ENCODE results near the gene FAM43A. TPM values are rescaled to one million over a fixed set of nuclear protein-coding genes. Genes with fewer than 3 reads are reported as not detected.

Gene FAM43A
- total RNA-seq, 4 donors from 2014 or later, result 20.2 to 33.6 (median 31.9) TPM

DNA sequence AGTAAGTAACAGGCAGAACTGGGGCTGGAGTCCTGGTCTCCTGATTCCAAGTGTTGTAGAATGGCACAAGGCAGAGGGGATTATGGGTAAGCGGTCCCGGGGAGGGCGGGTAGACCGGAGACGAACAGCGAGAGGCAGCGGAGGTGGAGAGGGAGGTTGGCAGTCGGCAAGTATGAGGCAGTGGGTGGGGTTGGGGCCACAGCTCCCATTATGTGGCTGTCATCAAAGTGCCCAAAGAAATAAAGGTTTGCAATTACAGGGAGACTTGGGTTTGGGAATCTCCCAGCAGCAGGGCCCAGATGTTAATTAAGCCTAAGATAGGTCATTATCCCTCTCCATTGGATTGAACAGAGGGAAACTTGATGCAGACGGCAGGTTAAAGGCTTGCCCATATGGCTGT lies 16.9 kb downstream of the FAM43A start:
- 88 to 90% methylated on average over 9 of the region's 9 CpGs for WGBS, 2 donors

DNA sequence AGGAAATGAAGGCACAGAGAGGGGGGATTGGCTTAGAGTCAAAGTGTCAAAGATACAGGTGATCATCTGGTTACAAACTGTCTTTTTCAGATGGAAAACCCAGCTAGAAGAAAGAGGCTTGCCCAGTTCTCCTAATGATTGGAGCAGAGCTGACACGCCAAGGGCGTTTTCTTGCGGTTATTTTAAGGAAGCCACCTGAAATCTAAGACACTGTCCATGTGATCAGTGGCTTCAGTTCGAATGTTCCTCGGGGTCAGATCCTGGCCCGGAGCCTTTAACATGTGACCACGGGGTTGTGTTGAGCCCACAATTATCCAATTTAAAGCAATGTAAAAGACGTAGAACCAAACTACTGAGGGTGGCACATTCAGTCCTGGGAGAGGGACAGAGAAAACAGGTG lies 19.5 kb downstream of the FAM43A start:
- peaks cover 0 to 10% (median 3%) of the 10 kb centered on the region in 3 donors for H3K4me1 ChIP-seq
- H3K27me3 ChIP-seq, result no peaks in the 10 kb centered on the region
- intact Hi-C loops (cut with DNase I), result no loop called here
- H3K27ac ChIP-seq, result no peak overlapping the region
- no peak overlapping the region for H3K4me3 ChIP-seq
- H3K9me3 ChIP-seq, result no peaks in the 10 kb centered on the region
- WGBS, 2 donors, result 82 to 88% methylated on average over 8 of the region's 8 CpGs
- H3K36me3 ChIP-seq, result no peaks in the 10 kb centered on the region
- TF ChIP-seq POLR2A (IDR thresholded peaks at IDR 0.05), result no peak
- TF ChIP-seq, protein P1, sequence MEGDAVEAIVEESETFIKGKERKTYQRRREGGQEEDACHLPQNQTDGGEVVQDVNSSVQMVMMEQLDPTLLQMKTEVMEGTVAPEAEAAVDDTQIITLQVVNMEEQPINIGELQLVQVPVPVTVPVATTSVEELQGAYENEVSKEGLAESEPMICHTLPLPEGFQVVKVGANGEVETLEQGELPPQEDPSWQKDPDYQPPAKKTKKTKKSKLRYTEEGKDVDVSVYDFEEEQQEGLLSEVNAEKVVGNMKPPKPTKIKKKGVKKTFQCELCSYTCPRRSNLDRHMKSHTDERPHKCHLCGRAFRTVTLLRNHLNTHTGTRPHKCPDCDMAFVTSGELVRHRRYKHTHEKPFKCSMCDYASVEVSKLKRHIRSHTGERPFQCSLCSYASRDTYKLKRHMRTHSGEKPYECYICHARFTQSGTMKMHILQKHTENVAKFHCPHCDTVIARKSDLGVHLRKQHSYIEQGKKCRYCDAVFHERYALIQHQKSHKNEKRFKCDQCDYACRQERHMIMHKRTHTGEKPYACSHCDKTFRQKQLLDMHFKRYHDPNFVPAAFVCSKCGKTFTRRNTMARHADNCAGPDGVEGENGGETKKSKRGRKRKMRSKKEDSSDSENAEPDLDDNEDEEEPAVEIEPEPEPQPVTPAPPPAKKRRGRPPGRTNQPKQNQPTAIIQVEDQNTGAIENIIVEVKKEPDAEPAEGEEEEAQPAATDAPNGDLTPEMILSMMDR (IDR thresholded peaks at IDR 0.05), result no peak
- DNase-seq, result no peak

More for the DNA sequence above, 16.9 kb downstream of the FAM43A start:
- Histone ChIP-seq H3K27me3 (no peaks in the 10 kb centered on the region), H3K4me3 (no peak overlapping the region), H3K9me3 (peaks cover 0 to 14% (median 6%) of the 10 kb centered on the region in 3 donors), H3K36me3 (no peaks in the 10 kb centered on the region), H3K27ac (no peak overlapping the region), H3K4me1 (peaks cover 0 to 10% (median 3%) of the 10 kb centered on the region in 3 donors)
- TF ChIP-seq POLR2A (IDR thresholded peaks at IDR 0.05), result no peak
- TF ChIP-seq, protein P1 (IDR thresholded peaks at IDR 0.05), result no peak
- intact Hi-C loops (cut with DNase I), result no loop called here
- DNase-seq, result no peak

DNA sequence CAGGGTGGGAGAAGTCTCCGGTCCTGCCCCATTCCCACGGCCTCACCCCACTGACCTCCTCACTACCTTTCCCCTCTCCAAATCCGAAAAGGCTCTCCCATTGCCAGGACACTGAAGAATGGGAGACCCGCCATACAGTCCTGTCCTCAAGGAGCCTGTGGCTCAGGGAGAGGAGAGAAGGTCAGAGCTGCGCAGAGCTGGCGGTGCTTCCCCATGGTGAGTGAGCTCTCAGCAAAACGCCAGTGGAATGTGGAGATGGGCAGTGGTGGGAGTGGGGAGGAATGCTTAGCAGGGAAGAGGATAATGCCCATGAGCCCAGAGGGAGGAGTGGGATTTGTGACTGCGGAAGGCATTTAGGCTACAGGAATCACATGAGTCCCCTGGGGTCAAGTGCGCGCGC lies 20.1 kb downstream of the FAM43A start:
- intact Hi-C loops (cut with DNase I), result no loop called here

DNA sequence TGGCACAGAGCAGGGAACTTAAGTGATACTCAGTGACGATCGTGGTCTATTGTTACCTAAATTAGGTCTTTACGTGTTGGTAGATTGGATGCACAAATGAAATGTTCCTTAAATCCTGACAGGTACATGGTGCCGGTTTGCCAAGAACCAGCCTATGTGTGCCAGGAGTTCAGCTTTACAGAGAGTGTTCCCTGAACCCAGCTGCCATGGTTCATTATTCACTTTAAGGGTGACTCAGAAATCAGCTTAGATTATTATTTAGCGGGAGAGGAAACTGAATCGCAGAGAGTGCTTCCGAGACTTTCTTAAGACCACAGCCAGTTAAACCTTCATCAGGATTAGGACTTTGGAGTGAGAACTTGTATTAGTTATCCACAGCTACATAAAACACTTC lies 21.5 kb downstream of the FAM43A start:
- Histone ChIP-seq H3K36me3 (no peaks in the 10 kb centered on the region), H3K4me1 (peaks cover 0 to 23% (median 11%) of the 10 kb centered on the region in 3 donors), H3K9me3 (no peaks in the 10 kb centered on the region), H3K27ac (no peak overlapping the region), H3K27me3 (no peaks in the 10 kb centered on the region), H3K4me3 (no peak overlapping the region)
- no peak for DNase-seq
- 40 to 55% methylated on average over 6 to 7 of the region's 7 CpGs for WGBS, 2 donors
- intact Hi-C loops (cut with DNase I), result no loop called here
- no peak for TF ChIP-seq POLR2A (IDR thresholded peaks at IDR 0.05)
- TF ChIP-seq, protein P1 (IDR thresholded peaks at IDR 0.05), result no peak

More for the DNA sequence above, 20.1 kb downstream of the FAM43A start:
- no peak for DNase-seq
- Histone ChIP-seq H3K4me1 (peaks cover 0 to 10% (median 3%) of the 10 kb centered on the region in 3 donors), H3K27me3 (no peaks in the 10 kb centered on the region), H3K36me3 (no peaks in the 10 kb centered on the region), H3K27ac (no peak overlapping the region), H3K9me3 (no peaks in the 10 kb centered on the region), H3K4me3 (no peak overlapping the region)
- 88 to 98% methylated on average over 5 to 8 of the region's 11 CpGs for WGBS, 2 donors
- TF ChIP-seq POLR2A (IDR thresholded peaks at IDR 0.05), result no peak
- TF ChIP-seq, protein P1 (IDR thresholded peaks at IDR 0.05), result no peak

DNA sequence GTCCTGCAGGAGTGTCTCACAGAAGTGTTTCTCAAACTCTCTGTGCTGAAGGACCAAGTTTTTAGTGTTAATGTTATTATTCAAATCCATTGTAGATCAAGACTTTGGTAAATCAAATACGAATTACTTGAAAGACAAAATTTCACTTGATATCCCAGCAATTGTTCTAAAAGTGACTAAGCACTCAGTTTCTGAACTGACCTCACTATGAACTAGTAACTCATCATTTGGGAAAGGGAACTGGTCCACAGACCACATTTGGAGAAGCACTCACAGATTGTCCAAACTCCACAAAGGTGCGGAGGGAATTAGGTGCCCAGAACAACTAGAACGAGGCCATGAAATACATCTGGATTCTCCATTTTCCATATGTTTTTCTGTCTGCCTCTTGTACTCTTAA lies 25.6 kb downstream of the FAM43A start:
- no peaks in the 10 kb centered on the region for H3K36me3 ChIP-seq
- H3K4me3 ChIP-seq, result no peak overlapping the region
- DNase-seq, result no peak
- H3K27ac ChIP-seq, result no peak overlapping the region
- H3K9me3 ChIP-seq, result no peaks in the 10 kb centered on the region
- H3K27me3 ChIP-seq, result no peaks in the 10 kb centered on the region
- H3K4me1 ChIP-seq, result peaks cover 0 to 37% (median 14%) of the 10 kb centered on the region in 3 donors
- 77 to 85% methylated on average over 3 of the region's 3 CpGs for WGBS, 2 donors
- TF ChIP-seq, protein P1 (IDR thresholded peaks at IDR 0.05), result no peak
- no peak for TF ChIP-seq POLR2A (IDR thresholded peaks at IDR 0.05)
- intact Hi-C loops (cut with DNase I), result no loop called here

Data from esophagus squamous epithelium (tissue), 5 donors.